GM19328 (cell line): ENCODE results near the gene IFI44.

Experiments used
- ATAC-seq: cut with Tn5 transposase; IDR thresholded peaks from one replicate; pipeline ENCODE4 v1.9.1; 2021; ENCODE audit warnings: mild to moderate bottlenecking, moderate library complexity; ENCODE audit not compliant: unreplicated experiment

IFI44 gene

GRCh38 chr1:78651241-78651640 is 1.6 kb downstream of the IFI44 start:
- ATAC-seq: peak; percentile 38

GRCh38 chr1:78652019-78652560 is 2.5 kb downstream of the IFI44 start:
- ATAC-seq: no peak

GRCh38 chr1:78658901-78659300 is 9.3 kb downstream of the IFI44 start:
- ATAC-seq: no peak

GRCh38 chr1:78663923-78664322 is 14.3 kb downstream of the IFI44 start:
- no peak for ATAC-seq

GRCh38 chr1:78664763-78665162 is 15.1 kb downstream of the IFI44 start:
- ATAC-seq: no peak

GRCh38 chr1:78665809-78666208 is 16.2 kb downstream of the IFI44 start:
- ATAC-seq: no peak

- ATAC-seq: no peak
These were observed 18.3 kb downstream of the IFI44 start for GRCh38 chr1:78667939-78668338.

GRCh38 chr1:78668427-78668826 is 18.8 kb downstream of the IFI44 start:
- ATAC-seq: no peak

GRCh38 chr1:78672428-78672827 is 22.8 kb downstream of the IFI44 start:
- no peak for ATAC-seq

GRCh38 chr1:78673120-78673519 is 23.5 kb downstream of the IFI44 start:
- no peak for ATAC-seq

GRCh38 chr1:78676347-78676982 is 26.8 kb downstream of the IFI44 start:
- ATAC-seq: no peak

- no peak for ATAC-seq
These were observed 27.4 kb downstream of the IFI44 start for GRCh38 chr1:78676993-78677392.

GRCh38 chr1:78677788-78678187 is 28.2 kb downstream of the IFI44 start:
- no peak for ATAC-seq

- peak; percentile 78 for ATAC-seq
These were observed 28.7 kb downstream of the IFI44 start for GRCh38 chr1:78678324-78678723.

- ATAC-seq: no peak
These were observed 31.6 kb downstream of the IFI44 start for GRCh38 chr1:78681265-78681664.

GRCh38 chr1:78682496-78682895 is 32.9 kb downstream of the IFI44 start:
- ATAC-seq: no peak

- ATAC-seq: no peak
These were observed 33.4 kb downstream of the IFI44 start for GRCh38 chr1:78683079-78683478.

GRCh38 chr1:78687315-78687714 is 37.7 kb downstream of the IFI44 start:
- no peak for ATAC-seq

- ATAC-seq: no peak
These were observed 38.3 kb downstream of the IFI44 start for GRCh38 chr1:78687914-78688313.

GRCh38 chr1:78688697-78689096 is 39.1 kb downstream of the IFI44 start:
- no peak for ATAC-seq

- no peak for ATAC-seq
These were observed 40.9 kb downstream of the IFI44 start for GRCh38 chr1:78690516-78690915.

GRCh38 chr1:78691995-78692747 is 42.5 kb downstream of the IFI44 start:
- ATAC-seq: no peak
